H1 (cell line): ENCODE data around the gene ZNF592. TPM values are rescaled to one million over a fixed set of nuclear protein-coding genes. Genes with fewer than 3 reads are reported as not detected.
A peak's percentile ranks its signal among the peaks of the same experiment; 100 is the strongest.

Experiments used
- CTCF ChIA-PET: fragments of 300-600 bp; sonication (Branson Sonifier 250); formaldehyde crosslinking; loops from one replicate; lab custom pipeline; 2021; ENCODE audit not compliant: partially characterized antibody; lab: Charles Lee
- POLR2A ChIA-PET: fragments of 300-600 bp; sonication (Branson Sonifier 250); formaldehyde crosslinking; loops from one replicate; lab custom pipeline; 2021; ENCODE audit warnings: inconsistent platforms; ENCODE audit not compliant: partially characterized antibody; lab: Charles Lee
- DNase-seq, 2 experiments: peaks; one replicate each; pipeline versions ENCODE4 v3.0.0 to v3.0.0-alpha.2; 2010 to 2022; ENCODE audit warnings: low spot score in 2 of 2, low read depth in 1 of 2, mixed read lengths in 1 of 2
- FAIRE-seq: peaks from 2 replicates; lab custom pipeline; 2011; peaks lifted over from hg19 to GRCh38; lab: Jason Lieb, UNC
- H2AFZ ChIP-seq: 2 replicates; pipeline ENCODE4 v1.8.1; 2012; ENCODE audit warnings: low read length, inconsistent platforms
- H2AK5ac ChIP-seq: 2 replicates; pipeline ENCODE4 v1.6.1; 2013; ENCODE audit warnings: low read depth, low read length
- H2BK120ac ChIP-seq: replicated peaks from 2 replicates; pipeline ENCODE3; 2013; ENCODE audit warnings: low read depth, low read length, inconsistent platforms
- H2BK12ac ChIP-seq: 2 replicates; pipeline ENCODE4 v1.6.1; 2013; ENCODE audit warnings: low read depth, low read length
- H2BK15ac ChIP-seq: 2 replicates; pipeline ENCODE4 v1.6.1; 2013; ENCODE audit warnings: low read length
- H2BK20ac ChIP-seq: 2 replicates; pipeline ENCODE4 v1.6.1; 2013; ENCODE audit warnings: low read length
- H2BK5ac ChIP-seq: 2 replicates; pipeline ENCODE4 v1.6.1; 2013; ENCODE audit warnings: low read depth, low read length
- H3K14ac ChIP-seq: 2 replicates; pipeline ENCODE4 v1.6.1; 2013; ENCODE audit warnings: inconsistent platforms; ENCODE audit not compliant: insufficient read length
- H3K18ac ChIP-seq: 2 replicates; pipeline ENCODE4 v1.6.1; 2013; ENCODE audit warnings: low read length; ENCODE audit errors: extremely low read depth
- H3K23ac ChIP-seq: 2 replicates; pipeline ENCODE4 v1.6.1; 2013; ENCODE audit warnings: inconsistent platforms; ENCODE audit not compliant: insufficient read length
- H3K23me2 ChIP-seq: 2 replicates; pipeline ENCODE4 v1.6.1; 2013; ENCODE audit warnings: low read depth, low read length
- H3K27ac ChIP-seq: 2 replicates; pipeline ENCODE4 v1.6.1; 2011; ENCODE audit warnings: low read depth, low read length, inconsistent platforms
- H3K27me3 ChIP-seq, 4 experiments: replicated peaks in 1 of 4; 1 replicate in 1 of 4; 2 replicates in 3 of 4; pipeline versions ENCODE4 v1.6.1 to v1.8.1; 2011 to 2013; ENCODE audit warnings: low read length in 3 of 4, mild to moderate bottlenecking in 3 of 4, inconsistent platforms in 2 of 4, mixed read lengths in 2 of 4, moderate library complexity in 1 of 4; ENCODE audit not compliant: control insufficient read depth in 3 of 4, insufficient read depth in 3 of 4; ENCODE audit errors: extremely low read depth in 1 of 4
- H3K36me3 ChIP-seq, 4 experiments: 2 replicates each; pipeline versions ENCODE4 v1.6.1 to v1.8.1; 2011 to 2013; ENCODE audit warnings: mild to moderate bottlenecking in 4 of 4, low read length in 3 of 4, moderate library complexity in 2 of 4, control low read depth in 1 of 4, inconsistent platforms in 1 of 4; ENCODE audit not compliant: insufficient read depth in 4 of 4, control insufficient read depth in 2 of 4
- H3K4ac ChIP-seq: replicated peaks from 2 replicates; pipeline ENCODE3; 2013; ENCODE audit warnings: low read length, low read depth, mixed read lengths, inconsistent platforms; ENCODE audit not compliant: insufficient read length
- H3K4me1 ChIP-seq, 4 experiments: replicated peaks in 1 of 4; 1 replicate in 1 of 4; 2 replicates in 3 of 4; pipeline versions ENCODE4 v1.6.1 to v1.8.1; 2011 to 2013; ENCODE audit warnings: low read length in 3 of 4, inconsistent platforms in 2 of 4, mixed read lengths in 1 of 4; ENCODE audit not compliant: insufficient read depth in 4 of 4, control insufficient read depth in 3 of 4
- H3K4me2 ChIP-seq, 2 experiments: 2 replicates each; pipeline versions ENCODE4 v1.6.1 to v1.8.1; 2011 to 2013; ENCODE audit warnings: low read depth in 2 of 2, low read length in 2 of 2, control low read depth in 1 of 2, inconsistent platforms in 1 of 2, mild to moderate bottlenecking in 1 of 2; ENCODE audit not compliant: insufficient read depth in 1 of 2
- H3K4me3 ChIP-seq, 4 experiments: fragments of 200-600, 300-600 bp in 1 of 4; sonication (generic), shearing (Covaris generic), sonication (Bioruptor Twin) in 1 of 4; 2 replicates each; pipeline versions ENCODE4 v1.5.1 to v1.8.1; 2011 to 2016; ENCODE audit warnings: low read length in 4 of 4, low read depth in 3 of 4, control low read depth in 2 of 4, inconsistent platforms in 2 of 4, mild to moderate bottlenecking in 2 of 4, mixed read lengths in 1 of 4, moderate library complexity in 1 of 4; ENCODE audit not compliant: insufficient read depth in 2 of 4; ENCODE audit errors: extremely low read depth in 1 of 4
- H3K56ac ChIP-seq: replicated peaks from 2 replicates; pipeline ENCODE3; 2013; ENCODE audit warnings: low read depth, mild to moderate bottlenecking, mixed read lengths, low read length, inconsistent platforms; ENCODE audit not compliant: insufficient read length
- H3K79me1 ChIP-seq: 2 replicates; pipeline ENCODE4 v1.6.1; 2013; ENCODE audit warnings: low read depth, low read length, control low read depth
- H3K79me2 ChIP-seq, 2 experiments: 2 replicates each; pipeline versions ENCODE4 v1.6.1 to v1.8.1; 2012 to 2013; ENCODE audit warnings: low read length in 2 of 2, mild to moderate bottlenecking in 2 of 2, inconsistent platforms in 1 of 2; ENCODE audit not compliant: insufficient read depth in 2 of 2, control insufficient read depth in 1 of 2
- H3K9ac ChIP-seq, 4 experiments: replicated peaks in 1 of 4; 1 replicate in 1 of 4; 2 replicates in 3 of 4; pipeline versions ENCODE4 v1.6.1 to v1.8.1; 2011 to 2013; ENCODE audit warnings: low read depth in 3 of 4, low read length in 3 of 4, control low read depth in 2 of 4, mild to moderate bottlenecking in 2 of 4, moderate library complexity in 2 of 4, inconsistent platforms in 1 of 4; ENCODE audit errors: extremely low read depth in 1 of 4
- H3K9me3 ChIP-seq, 2 experiments: 2 replicates each; pipeline versions ENCODE4 v1.6.1 to v1.8.1; 2012 to 2013; ENCODE audit warnings: mild to moderate bottlenecking in 2 of 2, moderate library complexity in 2 of 2, control low read depth in 1 of 2, inconsistent platforms in 1 of 2, low read depth in 1 of 2, low read length in 1 of 2, mixed read lengths in 1 of 2; ENCODE audit not compliant: insufficient read depth in 2 of 2
- H4K20me1 ChIP-seq, 2 experiments: replicated peaks in 1 of 2; 2 replicates each; pipeline versions ENCODE3 to v1.8.1; 2011 to 2013; ENCODE audit warnings: inconsistent platforms in 2 of 2, low read length in 2 of 2, mild to moderate bottlenecking in 1 of 2; ENCODE audit not compliant: insufficient read depth in 2 of 2, control insufficient read depth in 1 of 2
- H4K5ac ChIP-seq: 2 replicates; pipeline ENCODE4 v1.6.1; 2013; ENCODE audit warnings: low read length, low read depth, mixed read lengths, inconsistent platforms; ENCODE audit not compliant: insufficient read length
- H4K8ac ChIP-seq: 2 replicates; pipeline ENCODE4 v1.8.0; 2013; ENCODE audit warnings: mild to moderate bottlenecking, moderate library complexity, low read length, inconsistent platforms; ENCODE audit not compliant: insufficient read depth; ENCODE audit errors: extremely low read depth
- H4K91ac ChIP-seq: replicated peaks from 2 replicates; pipeline ENCODE3; 2013; ENCODE audit warnings: low read length, mixed read lengths, inconsistent platforms; ENCODE audit not compliant: insufficient read length
- KDM1A ChIP-seq: fragments of 200-600, 300-600 bp; sonication (generic); IDR thresholded peaks from 2 replicates; pipeline ENCODE4 v1.7.1; 2016; ENCODE audit warnings: mild to moderate bottlenecking, low read length, borderline replicate concordance
- YY1 ChIP-seq: IDR thresholded peaks from 2 replicates; pipeline ENCODE4 v1.6.1; 2011; ENCODE audit warnings: low read depth, mild to moderate bottlenecking, low read length
- WGBS, 2 experiments: shearing (Covaris generic) in 1 of 2; methylation state at CpG; one replicate each; pipeline versions ENCODE4 v1.1.6 to v1.1.7; 2013 to 2015; ENCODE audit warnings: low lambda C conversion rate in 2 of 2, mixed read lengths in 2 of 2, inconsistent platforms in 1 of 2, low coverage in 1 of 2, missing lambda C conversion rate in 1 of 2; ENCODE audit not compliant: insufficient replicate concordance in 2 of 2, insufficient coverage in 1 of 2, insufficient read length in 1 of 2; ENCODE audit errors: extremely low coverage in 1 of 2, missing lambda C conversion rate in 1 of 2; 5-methylcytosine and 5-hydroxymethylcytosine counted together
- polyA plus RNA-seq, 7 experiments: library from polyadenylated mRNA; depleted of rRNA in 3 of 7; stranded (reverse) in 5 of 7; unstranded in 2 of 7; fragments of >200 nt in 5 of 7; fragments of 200-250 nt in 2 of 7; gene quantifications; 1 replicate in 5 of 7; 2 replicates in 1 of 7; 4 replicates in 1 of 7; pipeline versions ENCODE4 v1.2.1 to v1.2.3, GENCODE V29; 2011 to 2013; ENCODE audit warnings: missing spikeins in 2 of 7, mixed read lengths in 2 of 7
- total RNA-seq: library from RNA; stranded (reverse); fragmentation: NEBNext Ultra II Directional; extraction: Animal tissue kit (Norgen Biotek cat#: 25700); gene quantifications from 2 replicates; pipeline ENCODE4 v1.2.1, GENCODE V29; 2021

Gene ZNF592
- total and polyA plus RNA-seq, 2 of the 8 experiments (the other 6 are each of a cell fraction or from before 2014, with no cell fraction given) = 14.2 to 33.0 TPM

GRCh38 chr15:84778194-84778593, 29.8 kb downstream of the ZNF592 start:
- peak; percentile 72; the same call in 1 of the 2 replicates for TF ChIP-seq YY1
- TF ChIP-seq KDM1A = no peak
- TF ChIP-seq, all 59 proteins: peak for 1
- Histone ChIP-seq H3K14ac (no peak overlapping the region), H3K79me2 (peaks cover 0 to 11% of the 10 kb centered on the region in 2 experiments; a peak in 2 of 4 replicates), H3K4me3 (no peak overlapping the region), H3K27me3 (no peaks in the 10 kb centered on the region), H3K56ac (no peak overlapping the region), H3K23me2 (no peaks in the 10 kb centered on the region), H3K18ac (no peak overlapping the region), H3K4ac (no peak overlapping the region), H4K91ac (no peak overlapping the region), H4K8ac (no peak overlapping the region), H2BK20ac (no peak overlapping the region), H2AFZ (no peak overlapping the region), H3K9me3 (no peaks in the 10 kb centered on the region), H3K9ac (no peak overlapping the region), H4K5ac (no peak overlapping the region), H3K4me2 (peak overlapping the region; percentile 19 to 36; a peak in 2 of 4 replicates), H3K79me1 (peaks cover 3% of the 10 kb centered on the region; the same call in 1 of the 2 replicates), H2AK5ac (no peak overlapping the region), H2BK15ac (no peak overlapping the region), H3K36me3 (peaks cover 2 to 7% (median 5%) of the 10 kb centered on the region in 4 experiments; a peak in 4 of 8 replicates), H3K23ac (no peak overlapping the region), H2BK12ac (no peak overlapping the region), H4K20me1 (peaks cover 2 to 6% of the 10 kb centered on the region in 2 experiments), H2BK5ac (no peak overlapping the region), H2BK120ac (no peak overlapping the region), H3K27ac (no peak overlapping the region), H3K4me1 (peaks cover 0 to 2% (median under 1%) of the 10 kb centered on the region in 4 experiments; a peak in 1 of 7 replicates)
- ChIA-PET CTCF (interaction anchor here (0.7 to 1.0 kb wide), 2 partner anchors 12 to 107 kb away, joined by 3 read pairs; no protein-coding TSS in a partner anchor), POLR2A (no interaction called here)
- 69% methylated on average over 13 of the region's 13 CpGs; no CpG with 5 or more reads in 1 of the 2 experiments for WGBS, 2 experiments
- FAIRE-seq = peak; percentile 13
- peak; percentile 9 to 57 for DNase-seq
